Measurements from ENCODE around the gene PYGM.

DNA sequence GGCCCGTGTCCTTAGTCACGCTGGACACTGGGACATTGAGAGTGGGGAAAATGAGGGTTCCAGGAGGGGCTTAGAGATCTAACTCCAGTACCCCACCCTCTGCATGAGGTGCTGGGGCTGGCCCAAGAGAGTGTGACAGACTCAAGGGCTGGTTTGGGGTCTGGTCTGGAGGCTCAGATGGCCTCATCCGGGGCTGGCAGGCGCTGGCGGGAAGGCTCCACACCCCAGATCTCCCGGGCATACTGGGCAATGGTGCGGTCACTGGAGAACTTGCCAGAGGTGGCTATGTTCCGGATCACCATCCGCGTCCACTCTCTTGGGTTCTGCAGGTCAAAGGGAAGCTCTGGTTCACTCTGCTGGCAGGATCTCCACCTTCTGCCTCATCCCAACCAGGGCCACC, 13.3 kb downstream of the PYGM start:
- TF ChIP-seq CTCF (conservative IDR thresholded peaks at IDR 0.05; ENCODE audit: low read length) (no peak), EZH2phosphoT487 (IDR thresholded peaks at IDR 0.05; ENCODE audit: borderline replicate concordance, low read depth, low read length) (no peak)

All from OCI-LY7 (cell line).